HepG2 (cell line): Measurements from ENCODE around the gene UBE3B. TPM values are rescaled to one million over a fixed set of nuclear protein-coding genes. Genes with fewer than 3 reads are reported as not detected.

Source experiments
- ATAC-seq: fragments of 200-7000 bp; cut with Tn5 transposase; 3 replicates; pipeline ENCODE4 v1.9.1; 2020; ENCODE audit warnings: mild to moderate bottlenecking, moderate library complexity
- BruUV-seq: library from RNA; stranded (reverse); fragments of 400-500 nt; replicated peaks from 2 replicates; lab custom pipeline; 2021; lab: Mats Ljungman, UMichigan
- CTCF ChIA-PET: fragments of 300-600 bp; formaldehyde crosslinking; extraction: SDS; loops from one replicate; lab custom pipeline; 2021; ENCODE audit warnings: low total read pairs, inconsistent platforms, low intra/inter-chr PET ratio; lab: Yijun Ruan, JAX
- POLR2A ChIA-PET: fragments of 350-600 bp; sonication (Branson Sonifier 250); formaldehyde crosslinking; loops from one replicate; lab custom pipeline; 2020; ENCODE audit warnings: antibody characterized with exemption, inconsistent platforms; lab: Yijun Ruan, JAX
- DNase-seq: peaks from one replicate; pipeline ENCODE4 v3.0.0-alpha.2; 2015; ENCODE audit warnings: low spot score
- FAIRE-seq: peaks from 3 replicates; lab custom pipeline; 2011; peaks lifted over from hg19 to GRCh38; lab: Jason Lieb, UNC
- H2AFZ ChIP-seq: one replicate; pipeline ENCODE4 v1.6.1; 2011; ENCODE audit warnings: low read length, inconsistent platforms
- H3K27ac ChIP-seq: fragments of 300-600 bp; 3 replicates; pipeline ENCODE4 v1.8.0; 2011; ENCODE audit warnings: mixed run types, mild to moderate bottlenecking, mixed read lengths, low read length, inconsistent platforms; ENCODE audit not compliant: insufficient read depth; ENCODE audit errors: extremely low read length
- H3K27me3 ChIP-seq, 2 experiments: fragments of 200-600 bp in 1 of 2; 2 replicates in 1 of 2; 3 replicates in 1 of 2; pipeline versions ENCODE4 v1.6.0 to v1.8.0; 2011; ENCODE audit warnings: low read length in 2 of 2, mild to moderate bottlenecking in 2 of 2, moderate library complexity in 2 of 2, inconsistent platforms in 1 of 2; ENCODE audit not compliant: insufficient read depth in 2 of 2, control insufficient read depth in 1 of 2
- H3K36me3 ChIP-seq, 2 experiments: fragments of 200-600 bp in 1 of 2; replicated peaks in 1 of 2; 2 replicates in 1 of 2; 3 replicates in 1 of 2; pipeline versions ENCODE4 v1.5.1 to v1.8.0; 2011; ENCODE audit warnings: low read length in 2 of 2, inconsistent platforms in 1 of 2; ENCODE audit not compliant: insufficient read depth in 2 of 2, control insufficient read depth in 1 of 2
- H3K4me1 ChIP-seq: 2 replicates; pipeline ENCODE4 v1.5.1; 2012; ENCODE audit warnings: low read length, inconsistent platforms; ENCODE audit not compliant: insufficient read depth
- H3K4me2 ChIP-seq: 2 replicates; pipeline ENCODE4 v1.6.0; 2011; ENCODE audit warnings: low read depth, low read length, inconsistent platforms
- H3K4me3 ChIP-seq, 3 experiments: fragments of 200-600 bp in 1 of 3; sonication (generic), shearing (Covaris generic) in 1 of 3; replicated peaks in 1 of 3; 2 replicates each; pipeline ENCODE4 v1.5.1; 2011 to 2016; ENCODE audit warnings: low read length in 3 of 3, inconsistent platforms in 2 of 3, low read depth in 2 of 3, mild to moderate bottlenecking in 2 of 3, control low read depth in 1 of 3, mixed read lengths in 1 of 3; ENCODE audit not compliant: insufficient read depth in 1 of 3
- H3K79me2 ChIP-seq: one replicate; pipeline ENCODE4 v1.6.1; 2011; ENCODE audit warnings: low read length, inconsistent platforms; ENCODE audit not compliant: insufficient read depth
- H3K9ac ChIP-seq: 2 replicates; pipeline ENCODE4 v1.6.0; 2011; ENCODE audit warnings: mild to moderate bottlenecking, low read depth, low read length, inconsistent platforms; ENCODE audit not compliant: insufficient read depth
- H3K9me3 ChIP-seq: 2 replicates; pipeline ENCODE4 v1.5.1; 2012; ENCODE audit warnings: mild to moderate bottlenecking, low read length
- H4K20me1 ChIP-seq: 2 replicates; pipeline ENCODE4 v1.6.0; 2011; ENCODE audit warnings: inconsistent platforms, mild to moderate bottlenecking, low read length, moderate library complexity; ENCODE audit not compliant: insufficient read depth
- CEBPG ChIP-seq: IDR thresholded peaks from 2 replicates; pipeline ENCODE4 v1.6.1; 2016
- FOXM1 ChIP-seq: sonication (generic); formaldehyde crosslinking; IDR thresholded peaks from 2 replicates; pipeline ENCODE4 v1.5.0; 2020; ENCODE audit warnings: missing genetic modification reagents
- HDAC6 ChIP-seq: fragments of 200-600 bp; sonication (generic); IDR thresholded peaks from 2 replicates; pipeline ENCODE4 v1.7.0; 2017; ENCODE audit warnings: mild to moderate bottlenecking, antibody characterized with exemption, low read length, low read depth
- MAFK ChIP-seq, 2 experiments: IDR thresholded peaks in 1 of 2; conservative IDR thresholded peaks in 1 of 2; 2 replicates each; pipeline ENCODE4 v1.6.1; 2011; ENCODE audit warnings: improper control_type of control experiment in 2 of 2, low read length in 2 of 2
- MATR3 ChIP-seq: sonication (generic); formaldehyde crosslinking; IDR thresholded peaks from 2 replicates; pipeline ENCODE4 v1.4.0; 2020; ENCODE audit warnings: missing genetic modification reagents
- MBNL3 ChIP-seq: fragments of 250-450 bp; sonication (Bioruptor Pico); conservative IDR thresholded peaks from 2 replicates; pipeline ENCODE4 v1.8.0; 2022; ENCODE audit warnings: mild to moderate bottlenecking, inconsistent platforms
- MIXL1 ChIP-seq: IDR thresholded peaks from 2 replicates; pipeline ENCODE4 v1.6.1; 2016
- NFKB2 ChIP-seq: sonication (generic); formaldehyde crosslinking; IDR thresholded peaks from 2 replicates; pipeline ENCODE4 v1.4.0; 2020; ENCODE audit warnings: missing genetic modification reagents, borderline replicate concordance
- SMAD9 ChIP-seq: sonication (generic); formaldehyde crosslinking; IDR thresholded peaks from 2 replicates; pipeline ENCODE4 v1.5.1; 2020; ENCODE audit warnings: mild to moderate bottlenecking, missing genetic modification reagents
- XBP1 ChIP-seq: sonication (generic); formaldehyde crosslinking; IDR thresholded peaks from 2 replicates; pipeline ENCODE4 v1.5.0; 2020; ENCODE audit warnings: missing genetic modification reagents
- ZFP82 ChIP-seq: sonication (generic); formaldehyde crosslinking; IDR thresholded peaks from 2 replicates; pipeline ENCODE4 v1.5.1; 2020; ENCODE audit warnings: mild to moderate bottlenecking, missing genetic modification reagents, borderline replicate concordance
- ZNF431 ChIP-seq: sonication (generic); formaldehyde crosslinking; IDR thresholded peaks from 2 replicates; pipeline ENCODE4 v1.9.0; 2022; ENCODE audit warnings: missing genetic modification reagents, low read depth, mild to moderate bottlenecking, borderline replicate concordance
- ZNF670 ChIP-seq: sonication (generic); formaldehyde crosslinking; IDR thresholded peaks from 2 replicates; pipeline ENCODE4 v1.8.0; 2022; ENCODE audit warnings: mild to moderate bottlenecking, missing genetic modification reagents, borderline replicate concordance
- ZNF75D ChIP-seq: sonication (generic); formaldehyde crosslinking; IDR thresholded peaks from 2 replicates; pipeline ENCODE4 v1.8.1; 2023; ENCODE audit warnings: missing genetic modification reagents, mild to moderate bottlenecking, borderline replicate concordance
- ZNF879 ChIP-seq: sonication (generic); formaldehyde crosslinking; IDR thresholded peaks from 2 replicates; pipeline ENCODE4 v1.8.1; 2023; ENCODE audit warnings: missing genetic modification reagents
- WGBS: methylation state at CpG from one replicate; pipeline ENCODE4 v1.1.6; 2017; ENCODE audit warnings: low lambda C conversion rate; 5-methylcytosine and 5-hydroxymethylcytosine counted together
- in situ Hi-C: cut with HindIII; loops from 2 replicates; pipeline ENCODE4 v1.10.0; 2017; ENCODE audit warnings: low pct_unique_long_range_greater_than_20kb; ENCODE audit not compliant: extremely low pct_ligation_motif_present
- intact Hi-C: fragments of 100-400 bp; cut with micrococcal nuclease; formaldehyde crosslinking; loops from one replicate; pipeline ENCODE4 v1.10.0; 2022; ENCODE audit not compliant: unreplicated experiment
- polyA plus RNA-seq, 8 experiments: library from polyadenylated mRNA; depleted of rRNA in 3 of 8; stranded (reverse) in 7 of 8; unstranded in 1 of 8; fragments of >200 nt; fragmentation: Illumina TruSeq in 4 of 8; extraction: Trizol in 4 of 8; gene quantifications; 2 replicates each; pipeline versions ENCODE4 v1.2.1 to v1.2.3, GENCODE V29; 2011 to 2016; ENCODE audit warnings: low read depth in 4 of 8, missing spikeins in 1 of 8, mixed read lengths in 1 of 8; ENCODE audit not compliant: insufficient read depth in 1 of 8
- total RNA-seq, 5 experiments: library from RNA; depleted of rRNA; stranded (reverse); fragments of >200 nt; fragmentation: Illumina TruSeq; extraction: Trizol; gene quantifications; 2 replicates each; pipeline ENCODE4 v1.2.3, GENCODE V29; 2016; ENCODE audit warnings: low read depth in 1 of 5
- TF ChIP-seq, protein P1 (sequence below): IDR thresholded peaks from 2 replicates; pipeline ENCODE4 v1.6.1; 2016; ENCODE audit warnings: mild to moderate bottlenecking
- TF ChIP-seq, protein P2 (sequence below): sonication (generic); formaldehyde crosslinking; IDR thresholded peaks from 2 replicates; pipeline ENCODE4 v1.9.0; 2021; ENCODE audit warnings: missing genetic modification reagents, borderline replicate concordance

Gene UBE3B
- total and polyA plus RNA-seq, 2 of the 13 experiments (the other 11 are each of a cell fraction or from before 2014, with no cell fraction given), result 22.7 to 25.3 TPM

DNA sequence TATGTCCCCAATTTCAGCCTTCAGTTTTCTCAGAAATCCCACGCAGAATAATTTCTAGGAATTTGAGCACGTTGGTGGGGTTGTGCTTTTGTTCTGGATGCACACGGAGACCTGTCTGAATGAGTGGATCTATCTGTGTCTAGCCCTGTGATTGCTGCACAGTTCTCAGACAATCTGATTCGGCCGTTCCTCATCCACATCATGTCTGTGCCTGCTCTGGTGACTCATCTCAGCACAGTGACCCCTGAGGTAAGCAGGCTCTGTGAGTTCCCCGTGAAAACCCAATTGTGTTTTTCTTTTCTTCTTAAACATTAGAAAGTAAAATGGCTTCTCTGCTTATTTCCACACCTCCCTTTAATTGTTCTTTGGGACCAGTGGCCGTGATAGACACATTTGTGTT, 20.2 kb downstream of the UBE3B start (continued):
- TF ChIP-seq ZFP82 (CRISPR knock-in tag) (no peak), SMAD9 (CRISPR knock-in tag) (no peak), ZNF431 (CRISPR knock-in tag) (no peak), NFKB2 (CRISPR knock-in tag) (no peak), MBNL3 (no peak), ZNF879 (CRISPR knock-in tag) (no peak), MATR3 (CRISPR knock-in tag) (no peak), ZNF670 (CRISPR knock-in tag) (no peak), XBP1 (CRISPR knock-in tag) (no peak), HDAC6 (no peak), CEBPG (CRISPR knock-in tag) (no peak), MIXL1 (no peak)
- TF ChIP-seq, protein P1, sequence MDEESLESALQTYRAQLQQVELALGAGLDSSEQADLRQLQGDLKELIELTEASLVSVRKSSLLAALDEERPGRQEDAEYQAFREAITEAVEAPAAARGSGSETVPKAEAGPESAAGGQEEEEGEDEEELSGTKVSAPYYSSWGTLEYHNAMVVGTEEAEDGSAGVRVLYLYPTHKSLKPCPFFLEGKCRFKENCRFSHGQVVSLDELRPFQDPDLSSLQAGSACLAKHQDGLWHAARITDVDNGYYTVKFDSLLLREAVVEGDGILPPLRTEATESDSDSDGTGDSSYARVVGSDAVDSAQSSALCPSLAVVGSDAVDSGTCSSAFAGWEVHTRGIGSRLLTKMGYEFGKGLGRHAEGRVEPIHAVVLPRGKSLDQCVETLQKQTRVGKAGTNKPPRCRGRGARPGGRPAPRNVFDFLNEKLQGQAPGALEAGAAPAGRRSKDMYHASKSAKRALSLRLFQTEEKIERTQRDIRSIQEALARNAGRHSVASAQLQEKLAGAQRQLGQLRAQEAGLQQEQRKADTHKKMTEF (CRISPR knock-in tag), result no peak

DNA sequence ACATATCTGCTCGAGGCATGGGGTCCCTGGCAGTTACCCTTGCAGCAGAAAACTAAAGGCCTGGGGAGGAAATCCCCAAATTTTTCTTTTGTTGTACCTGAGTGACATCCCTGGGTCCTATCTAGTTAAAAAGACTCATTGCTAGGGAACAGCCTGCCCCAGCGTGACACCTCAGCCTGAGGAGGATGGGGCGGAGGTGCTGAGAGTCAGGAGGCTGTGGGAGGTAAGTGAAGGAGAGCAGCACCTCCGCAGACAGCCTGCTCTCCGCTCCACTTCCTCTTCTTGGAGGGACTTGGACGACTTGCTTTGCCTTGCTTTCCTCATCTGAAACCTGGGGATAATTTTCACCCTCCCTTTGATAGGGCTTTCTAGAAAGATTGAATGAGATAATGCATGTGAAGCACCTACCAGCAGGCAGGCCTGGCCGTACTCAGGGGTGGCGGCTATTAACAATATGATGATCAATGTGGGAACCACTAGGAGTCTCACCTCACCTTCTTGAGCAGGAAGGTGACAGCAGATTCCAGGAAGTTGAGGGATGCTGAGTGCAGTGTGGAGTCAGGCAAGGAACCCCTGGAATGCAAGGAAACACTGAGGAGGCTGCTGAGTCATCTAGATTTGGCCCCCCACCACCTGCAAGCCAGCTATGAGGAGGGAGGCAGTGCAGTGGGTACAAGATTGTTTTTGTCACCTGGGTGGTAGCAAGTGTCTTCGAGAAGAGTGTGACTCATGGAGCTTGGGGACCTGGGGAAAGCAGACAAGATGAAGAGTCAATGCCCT, 23.2 kb downstream of the UBE3B start:
- Histone ChIP-seq H3K4me3 (no peak overlapping the region), H3K27me3 (no peaks in the 10 kb centered on the region), H3K36me3 (peaks cover 21 to 59% of the 10 kb centered on the region in 2 experiments; a peak in 4 of 5 replicates), H3K4me2 (no peak overlapping the region), H4K20me1 (no peaks in the 10 kb centered on the region), H3K4me1 (no peaks in the 10 kb centered on the region), H3K79me2 (no peaks in the 10 kb centered on the region), H2AFZ (no peak overlapping the region)
- ChIA-PET POLR2A (no interaction called here), CTCF (no interaction called here)
- intact Hi-C loops, result no loop called here
- DNase-seq (no peak), FAIRE-seq (no peak)
- no peak for TF ChIP-seq ZNF431 (CRISPR knock-in tag)
- no peak for TF ChIP-seq FOXM1 (CRISPR knock-in tag)
- TF ChIP-seq ZNF75D, result no peak
- TF ChIP-seq, protein P2, sequence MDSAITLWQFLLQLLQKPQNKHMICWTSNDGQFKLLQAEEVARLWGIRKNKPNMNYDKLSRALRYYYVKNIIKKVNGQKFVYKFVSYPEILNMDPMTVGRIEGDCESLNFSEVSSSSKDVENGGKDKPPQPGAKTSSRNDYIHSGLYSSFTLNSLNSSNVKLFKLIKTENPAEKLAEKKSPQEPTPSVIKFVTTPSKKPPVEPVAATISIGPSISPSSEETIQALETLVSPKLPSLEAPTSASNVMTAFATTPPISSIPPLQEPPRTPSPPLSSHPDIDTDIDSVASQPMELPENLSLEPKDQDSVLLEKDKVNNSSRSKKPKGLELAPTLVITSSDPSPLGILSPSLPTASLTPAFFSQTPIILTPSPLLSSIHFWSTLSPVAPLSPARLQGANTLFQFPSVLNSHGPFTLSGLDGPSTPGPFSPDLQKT, result no peak
- 0 out of 4 replicates have a peak, but pooled peaks of 1 of the 2 experiments have one; percentile 18 for TF ChIP-seq MAFK (conservative IDR thresholded peaks at IDR 0.05 in 1 of 2, IDR thresholded peaks at IDR 0.05 in 1 of 2; ENCODE audit: low read length in 2 of 2)
- TF ChIP-seq, all 625 proteins: peak for 1
- in situ Hi-C loops, result no loop called here
- no peak overlapping the region for H3K27ac ChIP-seq
- BruUV-seq, result no TSS peak
- WGBS, result 92% methylated on average over 9 of the region's 9 CpGs
- no peak for ATAC-seq
- H3K9ac ChIP-seq, result no peak overlapping the region
- H3K9me3 ChIP-seq, result no peaks in the 10 kb centered on the region
